ENCODE results near the gene IL18R1. TPM values are rescaled to one million over a fixed set of nuclear protein-coding genes. Genes with fewer than 3 reads are reported as not detected.

The IL18R1 gene
- total and polyA plus RNA-seq, 2 donors (not counting 3 experiments of a cell fraction or from before 2014, with no cell fraction given) = 2.9 to 3.6 TPM

DNA sequence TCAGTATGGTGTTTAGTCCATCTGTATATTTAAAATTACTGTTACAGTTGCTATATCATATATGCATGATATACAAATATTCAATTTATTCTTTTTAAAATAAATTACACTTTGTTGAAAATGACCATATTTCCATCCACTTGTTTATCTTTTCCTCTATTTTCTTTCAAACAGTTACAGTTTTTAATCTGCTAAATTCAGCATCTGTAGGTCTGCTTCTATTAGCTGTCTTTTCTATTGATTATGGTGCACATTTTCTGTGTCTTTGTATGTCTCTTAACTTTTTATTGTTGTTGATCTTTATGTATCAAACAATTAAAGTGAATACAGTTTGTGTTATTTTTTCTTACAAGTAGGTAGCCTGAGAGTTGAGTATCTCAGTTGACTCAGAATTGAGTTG, 28.1 kb downstream of the IL18R1 start:
- H3K9me1 ChIP-seq (replicated peaks; ENCODE audit: control insufficient read depth, extremely low read depth, insufficient read depth, low read length) = no peaks in the 10 kb centered on the region
- TF ChIP-seq, protein P1, sequence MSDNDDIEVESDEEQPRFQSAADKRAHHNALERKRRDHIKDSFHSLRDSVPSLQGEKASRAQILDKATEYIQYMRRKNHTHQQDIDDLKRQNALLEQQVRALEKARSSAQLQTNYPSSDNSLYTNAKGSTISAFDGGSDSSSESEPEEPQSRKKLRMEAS (IDR thresholded peaks at IDR 0.05; ENCODE audit: insufficient read depth, insufficient read length) = no peak
- TF ChIP-seq GATA2 (IDR thresholded peaks at IDR 0.05; ENCODE audit: insufficient read depth, insufficient read length, low read depth, low read length) (no peak), EZH2 (IDR thresholded peaks at IDR 0.05; ENCODE audit: borderline replicate concordance, low read depth, low read length, severe bottlenecking) (no peak), POLR2AphosphoS5 (IDR thresholded peaks at IDR 0.05; ENCODE audit: insufficient read depth, low read depth, low read length) (no peak)
- TF ChIP-seq, protein P2, sequence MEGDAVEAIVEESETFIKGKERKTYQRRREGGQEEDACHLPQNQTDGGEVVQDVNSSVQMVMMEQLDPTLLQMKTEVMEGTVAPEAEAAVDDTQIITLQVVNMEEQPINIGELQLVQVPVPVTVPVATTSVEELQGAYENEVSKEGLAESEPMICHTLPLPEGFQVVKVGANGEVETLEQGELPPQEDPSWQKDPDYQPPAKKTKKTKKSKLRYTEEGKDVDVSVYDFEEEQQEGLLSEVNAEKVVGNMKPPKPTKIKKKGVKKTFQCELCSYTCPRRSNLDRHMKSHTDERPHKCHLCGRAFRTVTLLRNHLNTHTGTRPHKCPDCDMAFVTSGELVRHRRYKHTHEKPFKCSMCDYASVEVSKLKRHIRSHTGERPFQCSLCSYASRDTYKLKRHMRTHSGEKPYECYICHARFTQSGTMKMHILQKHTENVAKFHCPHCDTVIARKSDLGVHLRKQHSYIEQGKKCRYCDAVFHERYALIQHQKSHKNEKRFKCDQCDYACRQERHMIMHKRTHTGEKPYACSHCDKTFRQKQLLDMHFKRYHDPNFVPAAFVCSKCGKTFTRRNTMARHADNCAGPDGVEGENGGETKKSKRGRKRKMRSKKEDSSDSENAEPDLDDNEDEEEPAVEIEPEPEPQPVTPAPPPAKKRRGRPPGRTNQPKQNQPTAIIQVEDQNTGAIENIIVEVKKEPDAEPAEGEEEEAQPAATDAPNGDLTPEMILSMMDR (IDR thresholded peaks at IDR 0.05; ENCODE audit: extremely low read depth in 1 of 2, insufficient read depth in 1 of 2, low read depth in 1 of 2, low read length in 2 of 2) = no peak
- H3K27me3 ChIP-seq (ENCODE audit: control insufficient read depth in 2 of 2, insufficient read depth in 2 of 2, low read length in 2 of 2) = no peaks in the 10 kb centered on the region
- no peak for DNase-seq (ENCODE audit: low read depth, low spot score)
- intact Hi-C loops (cut with micrococcal nuclease) (no loop called here), dilution Hi-C loops (cut with MboI; ENCODE audit: extremely low pct_ligation_motif_present, low sequenced_read_pairs) (no loop called here)
- no peaks in the 10 kb centered on the region for H3K9me3 ChIP-seq (replicated peaks; ENCODE audit: control insufficient read depth, insufficient read depth, low read length)
- no peaks in the 10 kb centered on the region for H3K36me3 ChIP-seq (ENCODE audit: control insufficient read depth in 2 of 2, extremely low read depth in 1 of 2, insufficient read depth in 2 of 2, low read length in 2 of 2)
- H3K4me3 ChIP-seq (replicated peaks in 1 of 3; ENCODE audit: insufficient read depth in 1 of 3, low read depth in 1 of 3, low read length in 3 of 3) = no peak overlapping the region
- H3K9ac ChIP-seq (replicated peaks; ENCODE audit: extremely low read depth, insufficient read depth, low read length) = no peak overlapping the region
- FAIRE-seq = no peak
- H3K27ac ChIP-seq (ENCODE audit: insufficient read depth, low read depth, low read length) = no peak overlapping the region
- no peaks in the 10 kb centered on the region for H3K79me2 ChIP-seq (ENCODE audit: control insufficient read depth, insufficient read depth, low read length)
- no peak overlapping the region for H3K4me2 ChIP-seq (ENCODE audit: insufficient read depth, low read length)
- ChIA-PET CTCF (no interaction called here), POLR2A (no interaction called here)
- no peak overlapping the region for H2AFZ ChIP-seq (ENCODE audit: low read depth, low read length)
- H3K4me1 ChIP-seq (ENCODE audit: control insufficient read depth, extremely low read depth, insufficient read depth, low read length) = no peaks in the 10 kb centered on the region
- no TSS peak for BruUV-seq (replicated peaks)
- H4K20me1 ChIP-seq (replicated peaks; ENCODE audit: control insufficient read depth, extremely low read depth, insufficient read depth, low read length) = no peaks in the 10 kb centered on the region

DNA sequence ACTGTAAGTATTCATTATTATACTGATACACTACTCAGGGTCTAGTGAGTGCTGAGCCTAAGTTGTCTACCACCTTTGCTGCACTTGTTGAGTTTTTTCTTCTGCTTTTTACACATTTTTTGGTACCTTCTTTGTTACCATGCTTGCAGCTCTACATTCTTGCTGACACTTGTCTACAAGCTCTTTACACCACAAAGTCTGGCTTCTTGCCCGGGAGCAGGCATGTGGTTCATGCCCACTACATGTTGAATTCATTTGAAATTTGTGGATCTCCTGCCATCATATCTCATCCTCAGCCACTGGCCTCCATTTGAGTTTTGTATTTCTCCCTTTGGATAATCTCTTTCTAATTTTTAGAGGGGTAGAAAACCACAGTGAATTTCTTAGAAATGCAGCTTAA, 29.9 kb downstream of the IL18R1 start:
- Histone ChIP-seq H3K9me3 (replicated peaks; ENCODE audit: control insufficient read depth, insufficient read depth, low read length) (no peaks in the 10 kb centered on the region), H3K4me3 (replicated peaks in 1 of 3; ENCODE audit: insufficient read depth in 1 of 3, low read depth in 1 of 3, low read length in 3 of 3) (no peak overlapping the region), H3K27me3 (ENCODE audit: control insufficient read depth in 2 of 2, insufficient read depth in 2 of 2, low read length in 2 of 2) (no peaks in the 10 kb centered on the region), H3K4me1 (ENCODE audit: control insufficient read depth, extremely low read depth, insufficient read depth, low read length) (no peaks in the 10 kb centered on the region), H3K4me2 (ENCODE audit: insufficient read depth, low read length) (no peak overlapping the region), H4K20me1 (replicated peaks; ENCODE audit: control insufficient read depth, extremely low read depth, insufficient read depth, low read length) (no peaks in the 10 kb centered on the region), H3K36me3 (ENCODE audit: control insufficient read depth in 2 of 2, extremely low read depth in 1 of 2, insufficient read depth in 2 of 2, low read length in 2 of 2) (no peaks in the 10 kb centered on the region), H3K79me2 (ENCODE audit: control insufficient read depth, insufficient read depth, low read length) (no peaks in the 10 kb centered on the region), H2AFZ (ENCODE audit: low read depth, low read length) (no peak overlapping the region), H3K27ac (ENCODE audit: insufficient read depth, low read depth, low read length) (no peak overlapping the region), H3K9me1 (replicated peaks; ENCODE audit: control insufficient read depth, extremely low read depth, insufficient read depth, low read length) (no peaks in the 10 kb centered on the region), H3K9ac (replicated peaks; ENCODE audit: extremely low read depth, insufficient read depth, low read length) (no peak overlapping the region)
- intact Hi-C loops (cut with micrococcal nuclease) (no loop called here), dilution Hi-C loops (cut with MboI; ENCODE audit: extremely low pct_ligation_motif_present, low sequenced_read_pairs) (no loop called here)
- no TSS peak for BruUV-seq (replicated peaks)
- DNase-seq (ENCODE audit: low read depth, low spot score) = no peak
- TF ChIP-seq FOS (IDR thresholded peaks at IDR 0.05; ENCODE audit: borderline replicate concordance, insufficient read depth, low read length) = no peak
- no peak for TF ChIP-seq GATA2 (IDR thresholded peaks at IDR 0.05; ENCODE audit: insufficient read depth, insufficient read length, low read depth, low read length)
- no peak for TF ChIP-seq POLR2AphosphoS5 (IDR thresholded peaks at IDR 0.05; ENCODE audit: insufficient read depth, low read depth, low read length)
- TF ChIP-seq, protein P1 (IDR thresholded peaks at IDR 0.05; ENCODE audit: insufficient read depth, insufficient read length) = no peak
- no peak for TF ChIP-seq JUN (IDR thresholded peaks at IDR 0.05; ENCODE audit: borderline replicate concordance, insufficient read depth, insufficient read length, low read depth)
- TF ChIP-seq MYC (IDR thresholded peaks at IDR 0.05; ENCODE audit: low read depth, low read length) = no peak
- no peak for TF ChIP-seq EZH2 (IDR thresholded peaks at IDR 0.05; ENCODE audit: borderline replicate concordance, low read depth, low read length, severe bottlenecking)
- no peak for TF ChIP-seq POLR2A (IDR thresholded peaks at IDR 0.05; ENCODE audit: low read depth, low read length)
- TF ChIP-seq, protein P2 (IDR thresholded peaks at IDR 0.05; ENCODE audit: extremely low read depth in 1 of 2, insufficient read depth in 1 of 2, low read depth in 1 of 2, low read length in 2 of 2) = no peak
- CTCF ChIA-PET = interaction anchor here (1.1 to 1.6 kb wide), 2 partner anchors 30 to 58 kb away, joined by 4 to 5 read pairs; partner anchors contain the start of gene IL18R1
- no peak for FAIRE-seq
- POLR2A ChIA-PET = no interaction called here

Measured in endothelial cell of umbilical vein (primary cell).